ENCODE results near the gene RNF128.

Gene RNF128

GRCh38 chrX:106734827-106735226, 8.3 kb downstream of the RNF128 start:
- no peaks in the 10 kb centered on the region for H3K9me2 ChIP-seq (ENCODE audit: low read depth, low read length)
- no peak overlapping the region for H2AFZ ChIP-seq (ENCODE audit: low read length)
- H3K79me2 ChIP-seq (ENCODE audit: insufficient read depth, low read length) = no peaks in the 10 kb centered on the region
- no peak overlapping the region for H3K4me2 ChIP-seq (ENCODE audit: low read length)
- TF ChIP-seq EZH2 (IDR thresholded peaks at IDR 0.05; ENCODE audit: borderline replicate concordance, low read length) (no peak), CTCF (IDR thresholded peaks at IDR 0.05; ENCODE audit: low read length) (no peak)
- no peaks in the 10 kb centered on the region for H3K9me3 ChIP-seq (ENCODE audit: low read length)
- H3K27me3 ChIP-seq (ENCODE audit: insufficient read depth, low read length) = no peaks in the 10 kb centered on the region
- no peak overlapping the region for H3K27ac ChIP-seq (ENCODE audit: low read depth, low read length, poor library complexity, severe bottlenecking)
- H3K4me1 ChIP-seq (ENCODE audit: insufficient read depth, low read length, severe bottlenecking) = no peaks in the 10 kb centered on the region
- H3F3A ChIP-seq (ENCODE audit: insufficient read depth, low read length) = no peaks in the 10 kb centered on the region
- no peaks in the 10 kb centered on the region for H3K36me3 ChIP-seq (ENCODE audit: insufficient read depth, low read length)
- H3K9ac ChIP-seq (ENCODE audit: low read length) = no peak overlapping the region
- no peak overlapping the region for H3K4me3 ChIP-seq (ENCODE audit: low read depth, low read length, poor library complexity, severe bottlenecking)
- no peaks in the 10 kb centered on the region for H4K20me1 ChIP-seq (ENCODE audit: insufficient read depth, low read length)

GRCh38 chrX:106740193-106740780, 13.8 kb downstream of the RNF128 start:
- no peaks in the 10 kb centered on the region for H3K79me2 ChIP-seq (ENCODE audit: insufficient read depth, low read length)
- H4K20me1 ChIP-seq (ENCODE audit: insufficient read depth, low read length) = no peaks in the 10 kb centered on the region
- H3K9ac ChIP-seq (ENCODE audit: low read length) = no peak overlapping the region
- H3K9me2 ChIP-seq (ENCODE audit: low read depth, low read length) = no peaks in the 10 kb centered on the region
- H3K9me3 ChIP-seq (ENCODE audit: low read length) = no peaks in the 10 kb centered on the region
- H3K4me3 ChIP-seq (ENCODE audit: low read depth, low read length, poor library complexity, severe bottlenecking) = no peak overlapping the region
- TF ChIP-seq CTCF (IDR thresholded peaks at IDR 0.05; ENCODE audit: low read length) = no peak
- no peak for TF ChIP-seq EZH2 (IDR thresholded peaks at IDR 0.05; ENCODE audit: borderline replicate concordance, low read length)
- no peak overlapping the region for H2AFZ ChIP-seq (ENCODE audit: low read length)
- H3F3A ChIP-seq (ENCODE audit: insufficient read depth, low read length) = no peaks in the 10 kb centered on the region
- no peak overlapping the region for H3K4me2 ChIP-seq (ENCODE audit: low read length)
- H3K27ac ChIP-seq (ENCODE audit: low read depth, low read length, poor library complexity, severe bottlenecking) = no peak overlapping the region
- H3K36me3 ChIP-seq (ENCODE audit: insufficient read depth, low read length) = no peaks in the 10 kb centered on the region
- H3K4me1 ChIP-seq (ENCODE audit: insufficient read depth, low read length, severe bottlenecking) = no peaks in the 10 kb centered on the region
- H3K27me3 ChIP-seq (ENCODE audit: insufficient read depth, low read length) = no peaks in the 10 kb centered on the region

- H3F3A ChIP-seq (ENCODE audit: insufficient read depth, low read length) = no peaks in the 10 kb centered on the region
- no peak overlapping the region for H2AFZ ChIP-seq (ENCODE audit: low read length)
- no peaks in the 10 kb centered on the region for H3K4me1 ChIP-seq (ENCODE audit: insufficient read depth, low read length, severe bottlenecking)
- H3K9ac ChIP-seq (ENCODE audit: low read length) = no peak overlapping the region
- H3K27me3 ChIP-seq (ENCODE audit: insufficient read depth, low read length) = no peaks in the 10 kb centered on the region
- H3K4me3 ChIP-seq (ENCODE audit: low read depth, low read length, poor library complexity, severe bottlenecking) = no peak overlapping the region
- no peak overlapping the region for H3K27ac ChIP-seq (ENCODE audit: low read depth, low read length, poor library complexity, severe bottlenecking)
- no peak overlapping the region for H3K4me2 ChIP-seq (ENCODE audit: low read length)
- no peaks in the 10 kb centered on the region for H3K9me2 ChIP-seq (ENCODE audit: low read depth, low read length)
- no peaks in the 10 kb centered on the region for H4K20me1 ChIP-seq (ENCODE audit: insufficient read depth, low read length)
- TF ChIP-seq EZH2 (IDR thresholded peaks at IDR 0.05; ENCODE audit: borderline replicate concordance, low read length) = no peak
- no peak for TF ChIP-seq CTCF (IDR thresholded peaks at IDR 0.05; ENCODE audit: low read length)
- H3K79me2 ChIP-seq (ENCODE audit: insufficient read depth, low read length) = no peaks in the 10 kb centered on the region
- H3K9me3 ChIP-seq (ENCODE audit: low read length) = no peaks in the 10 kb centered on the region
- no peaks in the 10 kb centered on the region for H3K36me3 ChIP-seq (ENCODE audit: insufficient read depth, low read length)
Measured at GRCh38 chrX:106742193-106742592, 15.7 kb downstream of the RNF128 start.
